Cerebellar cortex (tissue), 1 donor: ENCODE data around the gene GSTM4.

Source experiments
- DNase-seq: peaks from one replicate; pipeline ENCODE4 v3.0.0-alpha.2; 2015; ENCODE audit warnings: low spot score

Gene GSTM4

DNA sequence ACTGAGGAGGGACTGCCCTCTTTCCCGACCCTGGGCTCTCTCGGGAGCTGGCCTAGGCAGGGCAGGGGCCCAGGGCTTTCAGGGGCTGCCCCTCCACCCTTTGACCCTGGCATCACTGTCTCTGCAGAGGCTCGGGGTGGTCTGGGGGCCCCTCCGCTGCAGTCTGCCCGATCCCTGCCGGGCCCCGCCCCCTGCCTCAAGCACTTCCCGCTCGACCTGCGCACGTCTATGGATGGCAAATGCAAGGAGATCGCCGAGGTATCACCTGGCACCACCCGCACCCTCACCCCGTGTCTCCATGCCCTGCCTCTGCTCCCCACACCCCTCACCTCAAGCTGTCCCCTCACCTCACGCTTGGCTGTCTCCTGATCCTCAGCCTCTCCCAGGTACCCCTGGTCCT is 30.7 kb upstream of the GSTM4 start:
- DNase-seq = no peak

DNA sequence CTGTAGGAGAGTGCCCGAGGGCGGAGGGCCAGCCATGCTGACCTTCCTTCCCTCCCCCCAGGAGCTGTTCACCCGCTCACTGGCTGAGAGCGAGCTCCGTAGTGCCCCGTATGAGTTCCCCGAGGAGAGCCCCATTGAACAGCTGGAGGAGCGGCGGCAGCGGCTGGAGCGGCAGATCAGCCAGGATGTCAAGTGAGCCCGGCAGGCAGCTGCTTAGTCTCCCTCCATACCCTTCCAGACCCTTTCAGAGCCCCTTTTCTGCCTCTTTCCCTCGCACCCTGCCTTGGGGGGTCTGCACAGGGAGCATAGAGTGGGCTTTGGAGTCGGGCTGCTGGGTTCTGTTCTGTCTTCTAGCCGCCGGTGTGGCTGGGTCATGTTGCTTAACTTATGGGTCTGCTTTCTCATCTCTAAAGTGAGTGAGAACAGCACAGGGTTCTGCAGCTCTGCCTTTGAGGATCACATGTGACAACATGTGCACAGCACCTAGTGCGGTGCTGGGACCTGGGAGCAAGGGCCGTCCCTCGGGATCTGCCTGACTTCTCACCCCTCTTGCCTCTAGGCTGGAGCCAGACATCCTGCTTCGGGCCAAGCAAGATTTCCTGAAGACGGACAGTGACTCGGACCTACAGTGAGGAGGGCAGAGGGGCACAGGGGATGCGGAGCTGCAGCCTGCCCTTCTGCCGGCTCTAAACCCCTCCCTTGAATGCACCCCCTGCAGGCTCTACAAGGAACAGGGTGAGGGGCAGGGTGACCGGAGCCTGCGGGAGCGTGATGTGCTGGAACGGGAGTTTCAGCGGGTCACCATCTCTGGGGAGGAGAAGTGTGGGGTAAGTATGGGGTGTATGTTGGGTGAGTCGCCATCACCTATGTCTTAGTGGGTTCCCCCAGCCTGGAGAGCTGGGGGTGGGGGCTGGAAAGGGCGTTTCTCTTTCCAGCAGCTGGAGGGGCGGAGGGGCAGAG is 30.0 kb upstream of the GSTM4 start:
- DNase-seq = no peak

GRCh38 chr1:109626682-109627408 is 29.1 kb upstream of the GSTM4 start:
- no peak for DNase-seq

DNA sequence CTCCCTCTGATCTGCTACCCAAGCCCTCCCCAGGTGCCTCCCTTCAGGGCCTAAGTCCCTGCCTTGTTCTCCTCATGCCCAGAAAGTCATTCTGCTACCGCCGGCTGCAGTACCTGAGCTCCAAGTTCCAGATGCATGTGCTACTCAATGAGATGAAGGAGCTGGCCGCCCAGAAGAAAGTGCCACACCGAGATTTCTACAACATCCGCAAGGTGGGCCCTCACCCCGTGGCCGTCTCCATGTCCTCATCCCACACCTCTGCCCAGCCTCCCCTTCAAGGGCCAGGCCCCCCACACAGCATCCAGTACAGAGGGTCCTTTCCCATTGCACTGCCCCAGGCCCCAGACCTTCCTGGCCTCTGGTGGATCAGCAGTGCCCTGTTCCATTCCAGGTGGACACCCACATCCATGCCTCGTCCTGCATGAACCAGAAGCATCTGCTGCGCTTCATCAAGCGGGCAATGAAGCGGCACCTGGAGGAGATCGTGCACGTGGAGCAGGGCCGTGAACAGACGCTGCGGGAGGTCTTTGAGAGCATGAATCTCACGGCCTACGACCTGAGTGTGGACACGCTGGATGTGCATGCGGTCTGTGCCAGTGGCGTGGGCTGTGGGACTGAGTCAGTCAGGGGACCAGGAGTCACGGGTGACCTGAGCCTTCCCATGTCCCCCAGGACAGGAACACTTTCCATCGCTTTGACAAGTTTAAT is 28.1 kb upstream of the GSTM4 start:
- no peak for DNase-seq

- DNase-seq = no peak
Observed at GRCh38 chr1:109628540-109629321, 27.2 kb upstream of the GSTM4 start.

- no peak for DNase-seq
Observed at GRCh38 chr1:109629372-109630030, 26.4 kb upstream of the GSTM4 start.

- no peak for DNase-seq
Observed at GRCh38 chr1:109630081-109630897, 25.6 kb upstream of the GSTM4 start.

DNA sequence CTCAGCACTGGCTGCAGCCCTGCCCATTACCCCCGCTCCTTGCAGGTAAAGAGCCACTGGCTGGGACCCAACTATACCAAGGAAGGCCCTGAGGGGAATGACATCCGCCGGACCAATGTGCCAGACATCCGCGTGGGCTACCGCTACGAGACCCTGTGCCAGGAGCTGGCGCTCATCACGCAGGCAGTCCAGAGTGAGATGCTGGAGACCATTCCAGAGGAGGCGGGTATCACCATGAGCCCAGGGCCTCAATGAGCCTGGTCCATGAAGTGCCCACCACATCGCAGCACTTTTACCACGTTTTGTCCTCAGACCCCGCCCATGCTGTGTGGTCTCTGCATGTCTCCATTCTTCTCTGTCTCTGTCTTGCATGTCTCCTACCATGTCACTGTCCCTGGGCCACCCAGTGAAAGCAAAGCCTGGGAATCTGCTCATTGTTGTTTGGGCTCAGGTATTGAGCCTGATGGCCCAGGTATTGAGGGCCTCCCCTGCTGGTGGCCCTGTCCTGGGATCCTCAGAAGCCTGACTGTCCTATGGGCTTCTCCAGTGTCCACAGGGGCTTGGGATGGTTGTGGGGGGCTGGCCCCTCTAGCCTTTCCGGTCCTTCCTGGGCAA is 24.9 kb upstream of the GSTM4 start:
- no peak for DNase-seq

GRCh38 chr1:109631513-109632505 is 24.1 kb upstream of the GSTM4 start:
- DNase-seq = no peak

- DNase-seq = no peak
Observed at GRCh38 chr1:109632671-109633346, 23.1 kb upstream of the GSTM4 start.

DNA sequence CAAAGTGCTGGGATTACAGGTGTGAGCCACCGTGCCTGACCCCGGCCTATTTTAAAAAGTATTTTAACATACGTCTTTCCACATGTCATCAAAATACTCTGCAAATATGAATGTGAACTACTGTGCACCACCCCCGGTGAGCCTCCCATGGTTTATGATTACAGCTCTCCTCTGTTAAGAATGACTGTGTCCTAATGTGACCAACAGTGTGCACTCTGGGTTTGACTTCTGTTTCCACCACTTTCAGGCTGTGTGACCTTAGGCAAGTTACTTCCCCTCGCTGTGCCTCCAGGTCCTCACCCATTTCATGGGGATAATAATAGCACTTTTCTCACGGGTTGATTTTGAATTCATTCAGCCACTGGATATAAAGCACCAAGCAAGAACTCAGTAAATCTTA is 21.6 kb upstream of the GSTM4 start:
- no peak for DNase-seq

- DNase-seq = no peak
Observed at GRCh38 chr1:109634771-109635750, 20.8 kb upstream of the GSTM4 start.

- DNase-seq = no peak
Observed at GRCh38 chr1:109635862-109636200, 20.1 kb upstream of the GSTM4 start.

GRCh38 chr1:109636201-109636952 is 19.5 kb upstream of the GSTM4 start:
- no peak for DNase-seq

- DNase-seq = no peak
Observed at GRCh38 chr1:109637446-109637845, 18.5 kb upstream of the GSTM4 start.
